GM20431 (cell line): ENCODE measurements around the gene INVS.
"Not testable (repeated sequence)": the region's sequence is repeated elsewhere in the genome, so short reads cannot be mapped to it uniquely, and the experiment has no call there.

ENCODE experiments used
- in situ Hi-C: fragments of 300-500 bp; cut with MseI, MboI; formaldehyde crosslinking; loops from one replicate; pipeline ENCODE4 v1.15.0; 2020; ENCODE audit warnings: low sequenced_read_pairs; ENCODE audit not compliant: unreplicated experiment

Gene INVS

DNA sequence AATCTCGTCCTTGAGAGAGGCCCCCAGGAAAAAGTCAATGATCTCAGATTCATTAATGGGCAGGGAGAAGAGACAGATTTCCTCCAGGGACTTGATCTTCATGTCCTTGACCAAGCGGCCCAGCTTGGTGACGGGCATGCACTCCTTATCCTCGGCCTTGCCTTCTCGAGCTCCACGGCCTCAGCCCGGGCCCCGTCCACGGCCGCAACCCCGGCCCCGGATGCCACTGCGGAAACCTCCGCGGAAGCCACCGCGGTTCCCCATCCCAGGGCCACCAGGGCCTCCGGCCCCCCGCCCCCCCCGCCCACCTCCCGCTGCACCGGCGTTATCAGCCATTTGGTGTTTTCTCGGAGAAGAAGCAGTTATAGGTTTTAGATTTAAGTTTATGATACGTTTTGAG lies 18.3 kb downstream of the INVS start:
- in situ Hi-C loops, result no loop called here

- in situ Hi-C loops, result no loop called here
Observed at GRCh38 chr9:100120286-100120685, 21.2 kb downstream of the INVS start.

DNA sequence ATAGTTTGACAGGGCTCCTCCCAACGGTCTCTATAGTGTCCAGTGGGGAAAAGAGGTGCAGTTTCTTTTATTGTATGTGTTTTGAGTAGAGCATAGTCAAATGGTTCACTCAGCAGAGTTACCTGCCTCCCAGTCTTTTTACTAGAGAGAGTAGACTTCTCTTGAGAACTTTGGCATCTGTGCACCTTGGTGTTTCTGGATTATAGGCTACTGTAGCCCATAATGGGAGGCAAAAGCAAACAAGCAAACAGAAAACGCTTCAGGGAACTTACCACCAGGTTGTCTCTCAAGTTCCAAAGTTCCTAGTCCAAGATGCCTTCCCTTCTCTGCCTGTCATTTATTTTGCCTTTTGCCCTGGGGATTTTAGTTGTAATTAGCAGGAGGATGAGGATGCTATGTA lies 26.2 kb downstream of the INVS start:
- in situ Hi-C loops, result no loop called here

- in situ Hi-C loops, result no loop called here
Observed at GRCh38 chr9:100125910-100126309, 26.9 kb downstream of the INVS start.

GRCh38 chr9:100126423-100126822 lies 27.4 kb downstream of the INVS start:
- in situ Hi-C loops, result no loop called here

GRCh38 chr9:100129772-100130171 lies 30.7 kb downstream of the INVS start:
- in situ Hi-C loops, result no loop called here

DNA sequence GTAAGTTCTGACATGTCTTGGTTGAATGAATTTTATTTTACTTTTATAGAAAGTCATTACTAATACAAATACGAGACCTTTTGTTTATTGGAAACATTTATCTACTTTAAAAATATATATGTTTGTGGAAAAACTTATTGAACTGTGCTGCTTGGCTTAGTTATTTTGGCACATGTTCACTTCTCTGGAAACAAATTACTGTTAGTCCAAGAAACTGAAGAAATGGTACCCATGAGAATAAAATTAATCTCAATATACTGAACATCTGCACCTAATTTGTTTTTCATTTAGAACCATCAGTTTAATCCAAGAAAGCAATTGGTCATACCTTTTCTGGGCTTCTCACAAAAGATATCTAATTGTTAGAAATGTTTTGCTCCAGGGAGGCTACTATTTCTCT lies 32.2 kb downstream of the INVS start:
- in situ Hi-C loops, result no loop called here

DNA sequence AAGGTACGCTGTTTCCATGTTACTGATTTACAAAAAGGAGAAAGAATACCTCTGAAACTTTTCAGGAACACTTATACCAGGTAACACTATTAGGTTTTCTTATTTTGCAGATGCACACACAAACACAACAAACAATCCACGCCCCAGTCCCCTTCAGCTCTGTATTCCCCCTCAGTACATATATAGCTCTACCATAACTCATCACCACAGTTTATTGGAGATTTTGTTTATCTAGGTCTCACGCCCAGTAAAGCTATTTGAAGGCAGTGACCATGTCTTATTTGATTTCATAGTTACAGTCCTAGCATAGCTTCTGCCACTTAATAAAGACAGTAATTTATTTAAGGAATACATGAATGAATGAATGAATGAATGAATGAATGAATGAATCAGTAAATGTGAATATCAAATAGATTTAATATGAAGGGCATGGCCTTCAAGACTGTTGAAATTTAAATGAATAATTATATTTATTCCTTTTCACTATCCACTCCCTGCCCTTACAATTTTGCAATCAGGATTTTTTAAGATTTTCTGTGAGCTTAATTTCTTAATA lies 32.9 kb downstream of the INVS start:
- in situ Hi-C loops, result no loop called here

GRCh38 chr9:100134731-100135130 lies 35.7 kb downstream of the INVS start:
- in situ Hi-C loops, result no loop called here

GRCh38 chr9:100136799-100137198 lies 37.8 kb downstream of the INVS start:
- in situ Hi-C loops, result not testable (repeated sequence)

GRCh38 chr9:100140303-100140702 lies 41.3 kb downstream of the INVS start:
- in situ Hi-C loops, result not testable (repeated sequence)

GRCh38 chr9:100141862-100142261 lies 42.8 kb downstream of the INVS start:
- in situ Hi-C loops, result not testable (repeated sequence)

GRCh38 chr9:100145167-100145934 lies 46.3 kb downstream of the INVS start:
- in situ Hi-C loops, result not testable (repeated sequence)

GRCh38 chr9:100145976-100146375 lies 46.9 kb downstream of the INVS start:
- in situ Hi-C loops, result not testable (repeated sequence)

- in situ Hi-C loops, result no loop called here
Observed at GRCh38 chr9:100150214-100150613, 51.2 kb downstream of the INVS start.

DNA sequence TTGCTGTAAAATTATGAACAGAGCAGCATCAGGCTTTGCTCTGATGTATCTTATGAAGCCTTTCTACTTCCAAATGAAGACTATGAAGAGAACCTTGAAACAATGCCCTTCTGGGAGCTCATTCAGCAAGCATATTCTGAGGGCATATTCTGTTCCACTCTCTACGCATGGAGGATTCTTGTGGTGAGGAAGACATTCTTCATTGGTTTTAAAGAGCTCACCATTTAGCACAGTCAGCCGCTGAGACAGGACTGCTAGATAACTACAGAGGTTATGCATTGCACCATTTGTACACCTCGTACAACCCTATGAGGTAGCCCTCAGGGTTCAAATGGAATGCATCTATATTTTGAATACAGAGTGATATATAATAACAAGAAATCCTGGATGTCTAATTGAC lies 61.0 kb downstream of the INVS start:
- in situ Hi-C loops, result no loop called here

DNA sequence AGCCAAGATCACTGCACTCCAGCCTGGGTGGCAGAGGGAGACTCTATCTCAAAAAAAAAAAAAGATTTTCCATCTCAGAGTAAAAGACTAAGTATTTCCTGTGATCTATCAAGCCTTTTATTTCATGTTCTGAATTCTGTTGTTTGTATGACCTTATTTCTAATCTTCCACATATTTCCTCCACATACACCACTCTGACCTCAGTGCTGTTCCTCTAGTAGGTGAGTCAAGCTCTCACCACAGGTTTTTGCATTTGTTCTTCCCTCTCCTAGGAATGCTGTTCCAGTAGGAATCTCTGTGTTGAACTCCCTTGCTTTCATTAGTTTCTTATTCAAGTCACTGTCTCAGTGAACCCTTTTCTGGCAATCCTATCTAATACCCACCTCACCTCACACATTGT lies 68.1 kb downstream of the INVS start:
- in situ Hi-C loops, result no loop called here

- in situ Hi-C loops, result no loop called here
Observed at GRCh38 chr9:100167915-100168654, 69.0 kb downstream of the INVS start.

DNA sequence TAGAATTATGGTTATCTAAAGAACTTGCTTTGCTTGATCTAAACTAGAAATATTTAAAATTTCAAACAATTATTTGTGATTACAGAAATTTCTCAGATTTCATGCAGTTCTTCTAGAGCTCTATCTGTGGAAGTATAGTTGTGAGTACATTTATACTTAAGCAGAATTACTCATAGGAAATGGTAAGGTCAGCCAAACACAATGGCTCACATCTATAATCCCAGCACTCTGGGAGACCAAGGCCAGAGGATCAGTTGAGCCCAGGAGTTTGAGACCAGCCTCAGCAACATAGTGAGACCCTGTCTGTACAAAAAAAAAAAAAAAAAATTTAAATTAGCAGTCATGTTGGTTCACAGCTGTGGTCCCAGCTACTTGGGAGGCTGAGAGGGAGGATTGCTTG lies 71.0 kb downstream of the INVS start:
- in situ Hi-C loops, result no loop called here

DNA sequence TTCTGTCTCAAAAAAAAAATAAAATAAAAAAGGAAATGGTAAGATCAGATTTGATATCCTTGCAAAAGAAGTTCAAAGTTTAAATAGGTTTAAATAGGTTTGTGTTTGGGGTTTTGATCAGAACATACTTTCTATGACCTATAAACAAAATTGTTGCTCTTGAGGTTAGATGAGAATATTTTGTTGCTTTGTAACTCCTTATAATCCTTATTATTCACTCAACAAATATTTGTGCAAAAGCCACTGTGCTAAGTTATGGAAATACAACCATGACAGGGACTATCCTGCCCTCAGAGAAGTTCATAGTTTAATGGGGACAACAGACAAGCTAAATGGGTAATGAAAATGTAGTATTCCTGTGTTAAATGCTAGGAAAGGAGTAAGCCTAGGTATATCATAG lies 71.5 kb downstream of the INVS start:
- in situ Hi-C loops, result no loop called here

DNA sequence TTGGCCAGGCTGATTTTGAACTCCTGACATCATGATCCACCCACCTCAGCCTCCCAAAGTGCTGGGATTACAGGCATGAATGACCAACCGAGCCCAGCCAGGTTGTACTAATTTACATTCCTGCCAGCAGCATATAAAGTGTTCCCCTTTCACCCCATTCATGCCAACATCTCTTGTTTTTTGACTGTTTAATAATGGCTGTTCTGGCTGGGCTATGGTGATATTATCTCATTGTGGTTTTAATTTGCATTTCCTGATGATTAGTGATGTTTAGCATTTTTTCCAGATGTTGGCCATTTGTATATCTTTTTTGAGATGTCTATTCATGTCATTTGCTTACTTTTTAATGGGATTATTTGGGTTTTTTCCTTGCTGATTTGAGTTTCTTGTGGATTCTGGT lies 87.3 kb downstream of the INVS start:
- in situ Hi-C loops, result no loop called here
